CD14-positive monocyte (primary cell): ENCODE data around the gene NEU1. TPM values are rescaled to one million over a fixed set of nuclear protein-coding genes. Genes with fewer than 3 reads are reported as not detected.
"Not testable (repeated sequence)": the region's sequence is repeated elsewhere in the genome, so short reads cannot be mapped to it uniquely, and the experiment has no call there.

ENCODE experiments used
- DNase-seq, 3 donors: peaks; one replicate each; pipeline ENCODE4 v3.0.0-alpha.2; 2011 to 2022
- H2AFZ ChIP-seq: 2 replicates; pipeline ENCODE4 v1.6.0; 2012; ENCODE audit warnings: mild to moderate bottlenecking, low read depth, low read length, inconsistent platforms; ENCODE audit not compliant: insufficient read depth, poor library complexity, severe bottlenecking
- H3K27ac ChIP-seq, 2 donors: 1 replicate in 1 of 2; 2 replicates in 1 of 2; pipeline ENCODE4 v1.5.1; 2012 to 2013; ENCODE audit warnings: low read length in 2 of 2, control low read depth in 1 of 2, inconsistent platforms in 1 of 2, low read depth in 1 of 2, mild to moderate bottlenecking in 1 of 2
- H3K27me3 ChIP-seq, 2 donors: one replicate each; pipeline versions ENCODE4 v1.6.0 to v1.6.1; 2011 to 2013; ENCODE audit warnings: low read length in 2 of 2; ENCODE audit not compliant: control insufficient read depth in 2 of 2, insufficient read depth in 2 of 2
- H3K36me3 ChIP-seq, 2 donors: replicated peaks in 1 of 2; 1 replicate in 1 of 2; 2 replicates in 1 of 2; pipeline versions ENCODE4 v1.5.1 to v1.6.1; 2012 to 2013; ENCODE audit warnings: low read length in 2 of 2, control low read depth in 1 of 2, inconsistent platforms in 1 of 2, mild to moderate bottlenecking in 1 of 2; ENCODE audit not compliant: insufficient read depth in 2 of 2, control insufficient read depth in 1 of 2
- H3K4me1 ChIP-seq, 2 donors: 1 replicate in 1 of 2; 2 replicates in 1 of 2; pipeline versions ENCODE4 v1.5.1 to v1.6.1; 2012 to 2013; ENCODE audit warnings: low read length in 2 of 2, control low read depth in 1 of 2, inconsistent platforms in 1 of 2, mild to moderate bottlenecking in 1 of 2, moderate library complexity in 1 of 2; ENCODE audit not compliant: insufficient read depth in 2 of 2, control insufficient read depth in 1 of 2
- H3K4me2 ChIP-seq: replicated peaks from 2 replicates; pipeline ENCODE3; 2012; ENCODE audit warnings: low read length, moderate library complexity, mild to moderate bottlenecking; ENCODE audit not compliant: poor library complexity, severe bottlenecking; ENCODE audit errors: extremely low read depth
- H3K4me3 ChIP-seq, 3 experiments: fragments of 200-600 bp in 1 of 3; sonication (generic) in 1 of 3; replicated peaks in 1 of 3; 1 replicate in 2 of 3; 2 replicates in 1 of 3; pipeline ENCODE4 v1.5.1; 2011 to 2013; ENCODE audit warnings: low read length in 3 of 3, mild to moderate bottlenecking in 3 of 3, control low read depth in 2 of 3, low read depth in 2 of 3, inconsistent platforms in 1 of 3, moderate library complexity in 1 of 3
- H3K79me2 ChIP-seq: 2 replicates; pipeline ENCODE4 v1.6.0; 2012; ENCODE audit warnings: mild to moderate bottlenecking, control low read depth, inconsistent platforms, low read length, moderate library complexity; ENCODE audit not compliant: insufficient read depth
- H3K9ac ChIP-seq: 2 replicates; pipeline ENCODE4 v1.6.0; 2017; ENCODE audit warnings: low read length, mild to moderate bottlenecking; ENCODE audit not compliant: insufficient read depth, poor library complexity, severe bottlenecking
- H3K9me3 ChIP-seq, 2 donors: replicated peaks in 1 of 2; 1 replicate in 1 of 2; 2 replicates in 1 of 2; pipeline versions ENCODE4 v1.5.1 to v1.6.1; 2012 to 2013; ENCODE audit warnings: low read length in 2 of 2, control low read depth in 1 of 2; ENCODE audit not compliant: control insufficient read depth in 1 of 2, insufficient read depth in 1 of 2
- H4K20me1 ChIP-seq: 2 replicates; pipeline ENCODE4 v1.6.0; 2012; ENCODE audit warnings: mild to moderate bottlenecking, low read length, control low read depth, moderate library complexity; ENCODE audit not compliant: insufficient read depth
- H3K27ac Mint-ChIP-seq, 7 donors: one replicate each; pipeline ENCODE4 v1.8.0; 2020; ENCODE audit warnings: mild to moderate bottlenecking in 7 of 7, mixed read lengths in 7 of 7, moderate library complexity in 6 of 7, inconsistent platforms in 2 of 7
- H3K27me3 Mint-ChIP-seq, 3 donors: one replicate each; pipeline ENCODE4 v1.8.0; 2021 to 2022; ENCODE audit warnings: low read depth in 3 of 3, mild to moderate bottlenecking in 3 of 3, mixed read lengths in 3 of 3, moderate library complexity in 3 of 3, inconsistent platforms in 1 of 3
- H3K36me3 Mint-ChIP-seq, 2 donors: one replicate each; pipeline ENCODE4 v1.8.0; 2020; ENCODE audit warnings: mixed read lengths in 2 of 2, inconsistent platforms in 1 of 2, mild to moderate bottlenecking in 1 of 2
- H3K4me1 Mint-ChIP-seq: one replicate; pipeline ENCODE4 v1.8.0; 2020; ENCODE audit warnings: mild to moderate bottlenecking, mixed read lengths
- H3K4me3 Mint-ChIP-seq, 2 donors: one replicate each; pipeline ENCODE4 v1.8.0; 2020; ENCODE audit warnings: mild to moderate bottlenecking in 2 of 2, mixed read lengths in 2 of 2, moderate library complexity in 1 of 2
- H3K9me3 Mint-ChIP-seq, 7 donors: one replicate each; pipeline ENCODE4 v1.8.0; 2020 to 2022; ENCODE audit warnings: mixed read lengths in 7 of 7, mild to moderate bottlenecking in 6 of 7, moderate library complexity in 6 of 7, inconsistent platforms in 2 of 7
- WGBS: methylation state at CpG from one replicate; pipeline ENCODE4 v1.1.5; 2013; ENCODE audit warnings: missing lambda C conversion rate; ENCODE audit not compliant: insufficient coverage; 5-methylcytosine and 5-hydroxymethylcytosine counted together
- intact Hi-C, 2 donors: fragments of 100-400 bp; cut with micrococcal nuclease; formaldehyde crosslinking; loops; one replicate each; pipeline versions ENCODE4 v1.15.0 to v1.15.1; 2023
- polyA plus RNA-seq, 3 donors: library from polyadenylated mRNA; depleted of rRNA in 1 of 3; unstranded in 2 of 3; stranded (reverse) in 1 of 3; fragments of 300-500 nt in 2 of 3; fragments of >200 nt in 1 of 3; fragmentation: Illumina TruSeq in 2 of 3; gene quantifications; 1 replicate in 2 of 3; 2 replicates in 1 of 3; pipeline ENCODE4 v1.2.3, GENCODE V29; 2012 to 2021
- TF ChIP-seq, protein P1 (sequence below): fragments of 200-600 bp; IDR thresholded peaks from one replicate; pipeline ENCODE4 v1.8.0; 2022; ENCODE audit warnings: antibody characterized with exemption, mild to moderate bottlenecking

NEU1 gene
- polyA plus RNA-seq, 3 donors, result 70.2 to 89.5 (median 81.8) TPM

DNA sequence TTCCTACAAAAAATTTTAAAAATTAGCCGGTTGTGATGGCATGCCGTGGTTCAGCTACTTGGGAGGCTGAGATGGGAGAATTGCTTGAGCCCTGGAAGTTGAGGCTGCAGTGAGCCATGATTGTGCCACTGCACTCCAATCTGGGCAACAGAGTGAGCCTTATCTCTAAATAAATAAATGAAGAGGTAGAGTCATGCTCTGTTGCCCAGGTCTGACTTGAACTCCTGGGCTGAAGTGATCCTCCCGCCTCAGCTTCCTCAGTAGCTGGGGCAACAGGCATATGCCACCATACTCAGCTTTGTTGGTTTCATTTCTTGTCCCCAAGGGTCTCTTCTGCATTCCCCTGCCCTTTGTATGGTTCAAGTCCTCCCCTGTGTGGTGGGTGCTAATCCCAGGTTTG is 18.1 kb downstream of the NEU1 start:
- H3K9me3 ChIP-seq, result no peaks in the 10 kb centered on the region
- H3K27ac ChIP-seq, result no peak overlapping the region
- no peaks in the 10 kb centered on the region for H3K79me2 ChIP-seq
- no peak for DNase-seq
- peaks cover 0 to 3% (median 2%) of the 10 kb centered on the region in 3 donors for H3K27me3 Mint-ChIP-seq
- H3K4me3 Mint-ChIP-seq, result no peak overlapping the region
- no peak overlapping the region for H3K4me2 ChIP-seq
- H3K4me1 Mint-ChIP-seq, result no peaks in the 10 kb centered on the region
- peaks cover 19 to 29% of the 10 kb centered on the region in 2 donors for H3K36me3 Mint-ChIP-seq
- H3K27ac Mint-ChIP-seq, result no peak overlapping the region
- no peaks in the 10 kb centered on the region for H3K9me3 Mint-ChIP-seq
- peaks cover 17% of the 10 kb centered on the region for H4K20me1 ChIP-seq
- no peaks in the 10 kb centered on the region for H3K4me1 ChIP-seq
- TF ChIP-seq, protein P1, sequence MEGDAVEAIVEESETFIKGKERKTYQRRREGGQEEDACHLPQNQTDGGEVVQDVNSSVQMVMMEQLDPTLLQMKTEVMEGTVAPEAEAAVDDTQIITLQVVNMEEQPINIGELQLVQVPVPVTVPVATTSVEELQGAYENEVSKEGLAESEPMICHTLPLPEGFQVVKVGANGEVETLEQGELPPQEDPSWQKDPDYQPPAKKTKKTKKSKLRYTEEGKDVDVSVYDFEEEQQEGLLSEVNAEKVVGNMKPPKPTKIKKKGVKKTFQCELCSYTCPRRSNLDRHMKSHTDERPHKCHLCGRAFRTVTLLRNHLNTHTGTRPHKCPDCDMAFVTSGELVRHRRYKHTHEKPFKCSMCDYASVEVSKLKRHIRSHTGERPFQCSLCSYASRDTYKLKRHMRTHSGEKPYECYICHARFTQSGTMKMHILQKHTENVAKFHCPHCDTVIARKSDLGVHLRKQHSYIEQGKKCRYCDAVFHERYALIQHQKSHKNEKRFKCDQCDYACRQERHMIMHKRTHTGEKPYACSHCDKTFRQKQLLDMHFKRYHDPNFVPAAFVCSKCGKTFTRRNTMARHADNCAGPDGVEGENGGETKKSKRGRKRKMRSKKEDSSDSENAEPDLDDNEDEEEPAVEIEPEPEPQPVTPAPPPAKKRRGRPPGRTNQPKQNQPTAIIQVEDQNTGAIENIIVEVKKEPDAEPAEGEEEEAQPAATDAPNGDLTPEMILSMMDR, result no peak
- H3K9ac ChIP-seq, result no peak overlapping the region
- no peak overlapping the region for H2AFZ ChIP-seq
- peaks cover 14 to 18% of the 10 kb centered on the region in 2 donors for H3K36me3 ChIP-seq
- WGBS, result no CpG with 5 or more reads among the region's 3 CpGs
- H3K27me3 ChIP-seq, result no peaks in the 10 kb centered on the region
- no peak overlapping the region for H3K4me3 ChIP-seq
- intact Hi-C loops, result no loop called here

DNA sequence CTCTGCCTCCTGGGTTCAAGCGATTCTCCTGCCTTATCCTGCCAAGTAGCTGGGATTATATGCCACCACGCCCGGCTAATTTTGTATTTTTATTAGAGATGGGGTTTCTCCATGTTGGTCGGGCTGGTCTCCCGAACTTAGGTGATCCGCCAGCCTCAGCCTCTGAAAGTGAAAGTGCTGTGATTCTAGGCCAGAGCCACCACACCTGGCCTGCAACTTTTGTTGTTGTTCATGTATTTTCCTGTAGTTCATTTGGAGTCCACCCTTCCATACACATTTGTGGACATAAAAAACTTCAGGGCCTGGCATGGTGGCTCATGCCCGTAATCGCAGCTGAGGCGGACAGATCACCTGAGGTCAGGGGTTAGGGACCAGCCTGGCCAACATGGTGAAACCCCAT is 20.6 kb downstream of the NEU1 start:
- Mint-ChIP-seq H3K9me3 (no peaks in the 10 kb centered on the region), H3K36me3 (peaks cover 33 to 54% of the 10 kb centered on the region in 2 donors), H3K4me3 (no peak overlapping the region), H3K27ac (peak overlapping the region in 4 of 7 donors; percentile 35 to 86 (median 54)), H3K27me3 (peaks cover 0 to 2% (median 1%) of the 10 kb centered on the region in 3 donors), H3K4me1 (peaks cover 10% of the 10 kb centered on the region)
- Histone ChIP-seq H2AFZ (no peak overlapping the region), H3K27me3 (no peaks in the 10 kb centered on the region), H3K79me2 (peaks cover 22% of the 10 kb centered on the region), H3K4me2 (no peak overlapping the region), H3K9me3 (no peaks in the 10 kb centered on the region), H3K4me3 (no peak overlapping the region), H3K27ac (no peak overlapping the region), H4K20me1 (peaks cover 41% of the 10 kb centered on the region), H3K36me3 (peaks cover 38 to 43% of the 10 kb centered on the region in 2 donors), H3K4me1 (peaks cover 13 to 15% of the 10 kb centered on the region in 2 donors), H3K9ac (no peak overlapping the region)
- DNase-seq, result no peak
- TF ChIP-seq, protein P1, result no peak
- intact Hi-C loops, result no loop called here
- WGBS, result 86% methylated on average over 5 of the region's 9 CpGs

DNA sequence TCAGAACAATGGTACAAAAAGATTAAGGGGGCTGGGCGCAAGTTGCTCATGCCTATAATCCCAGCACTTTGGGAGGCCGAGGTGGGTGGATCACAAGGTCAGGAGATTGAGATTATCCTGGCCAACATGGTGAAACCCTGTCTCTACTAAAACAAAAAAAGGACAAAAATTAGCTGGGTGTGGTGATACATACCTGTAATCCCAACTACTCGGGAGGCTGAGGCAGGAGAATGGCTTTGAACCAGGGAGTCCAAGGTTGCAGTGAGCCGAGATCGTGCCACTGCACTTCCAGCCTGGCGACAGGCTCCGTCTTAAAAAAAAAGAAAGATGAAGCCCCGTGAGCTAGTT is 22.9 kb downstream of the NEU1 start:
- intact Hi-C loops, result loop anchor here (10.0 kb wide), 2 partner anchors 115 to 295 kb away; partner anchors contain the start of genes ATP6V1G2 (in 1 of the 2), DDAH2 (in 1 of the 2), DDX39B (in 1 of the 2) and LY6G6C (in 1 of the 2)
- H3K36me3 Mint-ChIP-seq, result peaks cover 37 to 64% of the 10 kb centered on the region in 2 donors

More for the DNA sequence above, 22.9 kb downstream of the NEU1 start:
- H3K4me3 Mint-ChIP-seq, H2AFZ ChIP-seq, H3K4me2 ChIP-seq, H3K9me3 Mint-ChIP-seq, H3K9ac ChIP-seq, H3K9me3 ChIP-seq, H3K27me3 Mint-ChIP-seq, H3K4me3 ChIP-seq, H3K27me3 ChIP-seq, H3K27ac ChIP-seq, DNase-seq: not testable (repeated sequence)
- Mint-ChIP-seq H3K4me1 (peaks cover 27% of the 10 kb centered on the region), H3K27ac (peak overlapping the region in 1 of 7 donors; percentile 25)
- Histone ChIP-seq H4K20me1 (peaks cover 51% of the 10 kb centered on the region), H3K79me2 (peaks cover 45% of the 10 kb centered on the region), H3K4me1 (peaks cover 27 to 35% of the 10 kb centered on the region in 2 donors), H3K36me3 (peaks cover 38 to 47% of the 10 kb centered on the region in 2 donors)
- WGBS, result 100% methylated on average over 2 of the region's 8 CpGs
